SU-DHL-6 (cell line): ENCODE data around the gene KCNH6.

Experiments used
- H2AFZ ChIP-seq: fragments of 200-600 bp; sonication (generic); 2 replicates; pipeline ENCODE4 v1.6.1; 2014; ENCODE audit warnings: low read depth, mild to moderate bottlenecking, moderate library complexity, mixed read lengths, antibody characterized with exemption, low read length; ENCODE audit not compliant: severe bottlenecking
- H3F3A ChIP-seq: fragments of 200-600 bp; shearing (Covaris generic); 2 replicates; pipeline ENCODE4 v1.6.0; 2016; ENCODE audit warnings: antibody characterized with exemption, mild to moderate bottlenecking; ENCODE audit not compliant: insufficient read depth
- H3K27ac ChIP-seq: fragments of 200-600 bp; sonication (generic); 2 replicates; pipeline ENCODE4 v1.5.1; 2016; ENCODE audit warnings: low read depth, mild to moderate bottlenecking, low read length, moderate library complexity, mixed read lengths
- H3K27me3 ChIP-seq: fragments of 200-600 bp; sonication (generic), shearing (Covaris generic); 2 replicates; pipeline ENCODE4 v1.6.0; 2014; ENCODE audit warnings: mild to moderate bottlenecking, low read length
- H3K36me3 ChIP-seq: fragments of 200-600 bp; sonication (generic); 2 replicates; pipeline ENCODE4 v1.6.1; 2014; ENCODE audit warnings: mild to moderate bottlenecking, low read length, mixed read lengths
- H3K4me2 ChIP-seq: fragments of 300-600, 200-600 bp; shearing (Covaris generic), sonication (generic); 2 replicates; pipeline ENCODE4 v1.6.0; 2014; ENCODE audit warnings: low read length, low read depth, mild to moderate bottlenecking; ENCODE audit not compliant: poor library complexity, severe bottlenecking
- H3K4me3 ChIP-seq: fragments of 200-600 bp; sonication (generic); 2 replicates; pipeline ENCODE4 v1.5.1; 2014; ENCODE audit warnings: antibody characterized with exemption, low read length, mild to moderate bottlenecking, mixed read lengths; ENCODE audit not compliant: insufficient read depth, poor library complexity, severe bottlenecking
- H3K79me2 ChIP-seq: fragments of 200-600 bp; sonication (generic); 2 replicates; pipeline ENCODE4 v1.6.1; 2014; ENCODE audit warnings: mild to moderate bottlenecking, low read length, moderate library complexity; ENCODE audit not compliant: insufficient read depth
- H3K9ac ChIP-seq: fragments of 200-600 bp; sonication (generic); 2 replicates; pipeline ENCODE4 v1.7.0; 2014; ENCODE audit warnings: mild to moderate bottlenecking, low read length
- H3K9me2 ChIP-seq: fragments of 200-600 bp; sonication (generic); replicated peaks from 2 replicates; pipeline ENCODE4 v1.6.1; 2014; ENCODE audit warnings: low read length; ENCODE audit not compliant: insufficient read depth
- H3K9me3 ChIP-seq: fragments of 200-600 bp; sonication (generic); 2 replicates; pipeline ENCODE4 v1.6.1; 2014; ENCODE audit warnings: low read length, mixed read lengths; ENCODE audit not compliant: insufficient read depth
- H4K20me1 ChIP-seq: fragments of 200-600 bp; sonication (generic); 2 replicates; pipeline ENCODE4 v1.6.1; 2014; ENCODE audit warnings: low read depth, mild to moderate bottlenecking, antibody characterized with exemption, low read length, moderate library complexity, mixed read lengths
- CTCF ChIP-seq: fragments of 200-600 bp; sonication (generic); IDR thresholded peaks from one replicate; pipeline ENCODE4 v1.5.1; 2017; ENCODE audit warnings: antibody characterized with exemption, mild to moderate bottlenecking, low read length, moderate library complexity; ENCODE audit not compliant: insufficient read depth, poor library complexity, severe bottlenecking
- EZH2phosphoT487 ChIP-seq: fragments of 200-600 bp; sonication (generic), shearing (Covaris generic); conservative IDR thresholded peaks from 2 replicates; pipeline ENCODE4 v1.6.1; 2018; ENCODE audit warnings: mild to moderate bottlenecking, antibody characterized with exemption, low read length, moderate library complexity, mixed read lengths

KCNH6 gene

GRCh38 chr17:63589646-63590045 lies 66.5 kb downstream of the KCNH6 start:
- TF ChIP-seq CTCF (no peak), EZH2phosphoT487 (no peak)
- Histone ChIP-seq H3K4me3 (no peak overlapping the region), H3K4me2 (no peak overlapping the region), H3F3A (no peaks in the 10 kb centered on the region), H4K20me1 (no peaks in the 10 kb centered on the region), H3K9ac (no peak overlapping the region), H3K9me2 (no peaks in the 10 kb centered on the region), H3K27ac (no peak overlapping the region), H3K79me2 (no peaks in the 10 kb centered on the region), H2AFZ (no peak overlapping the region), H3K36me3 (no peaks in the 10 kb centered on the region), H3K9me3 (no peaks in the 10 kb centered on the region), H3K27me3 (no peaks in the 10 kb centered on the region)

GRCh38 chr17:63592797-63593196 lies 69.6 kb downstream of the KCNH6 start:
- TF ChIP-seq EZH2phosphoT487 (no peak), CTCF (no peak)
- Histone ChIP-seq H4K20me1 (no peaks in the 10 kb centered on the region), H3K79me2 (no peaks in the 10 kb centered on the region), H2AFZ (no peak overlapping the region), H3K9ac (no peak overlapping the region), H3F3A (no peaks in the 10 kb centered on the region), H3K4me2 (no peak overlapping the region), H3K9me2 (no peaks in the 10 kb centered on the region), H3K9me3 (no peaks in the 10 kb centered on the region), H3K27me3 (no peaks in the 10 kb centered on the region), H3K36me3 (no peaks in the 10 kb centered on the region), H3K4me3 (no peak overlapping the region), H3K27ac (no peak overlapping the region)

GRCh38 chr17:63595132-63595531 lies 72.0 kb downstream of the KCNH6 start:
- H3K79me2 ChIP-seq, result no peaks in the 10 kb centered on the region
- no peaks in the 10 kb centered on the region for H3K9me3 ChIP-seq
- H3K9ac ChIP-seq, result no peak overlapping the region
- H3K4me2 ChIP-seq, result no peak overlapping the region
- H3F3A ChIP-seq, result no peaks in the 10 kb centered on the region
- no peak overlapping the region for H2AFZ ChIP-seq
- no peaks in the 10 kb centered on the region for H3K36me3 ChIP-seq
- no peaks in the 10 kb centered on the region for H3K27me3 ChIP-seq
- no peak for TF ChIP-seq CTCF
- no peak for TF ChIP-seq EZH2phosphoT487
- no peaks in the 10 kb centered on the region for H4K20me1 ChIP-seq
- no peak overlapping the region for H3K4me3 ChIP-seq
- H3K9me2 ChIP-seq, result no peaks in the 10 kb centered on the region
- no peak overlapping the region for H3K27ac ChIP-seq
